Measurements from ENCODE around the gene TSGA10. TPM values are rescaled to one million over a fixed set of nuclear protein-coding genes. Genes with fewer than 3 reads are reported as not detected.

TSGA10 gene
- total RNA-seq, 1 experiment from 2014 or later = 9.9 TPM

- CTCF ChIA-PET = interaction anchor here (0.7 to 0.9 kb wide), 3 partner anchors 20 to 95 kb away, joined by 3 to 4 read pairs (median 3); no protein-coding TSS in a partner anchor
- H3K27ac Mint-ChIP-seq (ENCODE audit: unreplicated experiment) = peak within 1 kb of the TSS; percentile 84
- intact Hi-C loops (cut with micrococcal nuclease; ENCODE audit: unreplicated experiment) = loop anchor here (1.0 kb wide), 2 partner anchors 40 to 155 kb away; partner anchors contain the start of genes C2orf15 and TXNDC9
- POLR2A ChIA-PET = interaction anchor here (0.6 to 2.2 kb wide), 5 partner anchors 26 to 156 kb away, joined by 3 to 28 read pairs (median 4); partner anchors contain the start of genes C2orf15, EIF5B, LIPT1 and TSGA10
- peaks cover 28% of the 10 kb centered on the region for H3K4me1 ChIP-seq
- no peaks in the 10 kb centered on the region for H3K27me3 Mint-ChIP-seq (ENCODE audit: insufficient read depth, unreplicated experiment)
- no peaks in the 10 kb centered on the region for H3K36me3 ChIP-seq (ENCODE audit: control insufficient read depth, insufficient read depth, low read length)
- H3K27me3 ChIP-seq (replicated peaks; ENCODE audit: control insufficient read depth, insufficient read depth, low read length) = no peaks in the 10 kb centered on the region
- peak; percentile 94 for DNase-seq
- TSS peak; percentile 78 for BruUV-seq (replicated peaks)
- peaks cover 21% of the 10 kb centered on the region for H3K36me3 Mint-ChIP-seq (ENCODE audit: insufficient read depth, unreplicated experiment)
- H3K9me3 ChIP-seq = no peaks in the 10 kb centered on the region
- peak within 1 kb of the TSS; percentile 87 for H3K4me3 ChIP-seq (ENCODE audit: low read depth, low read length)
- H3K4me3 Mint-ChIP-seq (ENCODE audit: unreplicated experiment) = peak within 1 kb of the TSS; percentile 92
- H3K9me3 Mint-ChIP-seq (ENCODE audit: unreplicated experiment) = no peaks in the 10 kb centered on the region
- peaks cover 9% of the 10 kb centered on the region for H3K4me1 Mint-ChIP-seq (ENCODE audit: low read depth, unreplicated experiment)
- TF ChIP-seq CTCF (IDR thresholded peaks at IDR 0.05; ENCODE audit: insufficient read depth in 1 of 2, low read depth in 1 of 2, low read length in 1 of 2, severe bottlenecking in 1 of 2, unreplicated experiment in 1 of 2) = no peak
Measured at GRCh38 chr2:99180755-99181623, 26.2 kb upstream of the TSGA10 start, which contains the start of the genes MITD1 and MRPL30. Gene MITD1, minus strand, starts transcription at chr2:99181058. Its CDS starts 77 bp downstream, at chr2:99180981. Gene MRPL30, plus strand, starts transcription at chr2:99181184. Its CDS starts 5,020 bp downstream, at chr2:99186204.

GRCh38 chr2:99171377-99172140, 16.8 kb upstream of the TSGA10 start:
- no peak for DNase-seq
- peaks cover 1% of the 10 kb centered on the region; the same call in 1 of the 2 replicates for H3K36me3 ChIP-seq (ENCODE audit: control insufficient read depth, insufficient read depth, low read length)
- Mint-ChIP-seq H3K27ac (ENCODE audit: unreplicated experiment) (no peak overlapping the region), H3K9me3 (ENCODE audit: unreplicated experiment) (no peaks in the 10 kb centered on the region), H3K36me3 (ENCODE audit: insufficient read depth, unreplicated experiment) (peaks cover 44% of the 10 kb centered on the region), H3K4me1 (ENCODE audit: low read depth, unreplicated experiment) (no peaks in the 10 kb centered on the region), H3K4me3 (ENCODE audit: unreplicated experiment) (no peak overlapping the region), H3K27me3 (ENCODE audit: insufficient read depth, unreplicated experiment) (no peaks in the 10 kb centered on the region)
- CTCF ChIA-PET = no interaction called here
- H3K9me3 ChIP-seq = no peaks in the 10 kb centered on the region
- no peak overlapping the region for H3K4me3 ChIP-seq (ENCODE audit: low read depth, low read length)
- BruUV-seq (replicated peaks) = no TSS peak
- TF ChIP-seq CTCF (IDR thresholded peaks at IDR 0.05; ENCODE audit: insufficient read depth in 1 of 2, low read depth in 1 of 2, low read length in 1 of 2, severe bottlenecking in 1 of 2, unreplicated experiment in 1 of 2) = no peak
- no peaks in the 10 kb centered on the region for H3K4me1 ChIP-seq
- no peaks in the 10 kb centered on the region for H3K27me3 ChIP-seq (replicated peaks; ENCODE audit: control insufficient read depth, insufficient read depth, low read length)
- intact Hi-C loops (cut with micrococcal nuclease; ENCODE audit: unreplicated experiment) = no loop called here
- POLR2A ChIA-PET = interaction anchor here (0.6 kb wide), 1 partner anchor 90 kb away, joined by 3 read pairs; no protein-coding TSS in a partner anchor

- H3K9me3 ChIP-seq = no peaks in the 10 kb centered on the region
- peaks cover 1% of the 10 kb centered on the region; the same call in 1 of the 2 replicates for H3K36me3 ChIP-seq (ENCODE audit: control insufficient read depth, insufficient read depth, low read length)
- peaks cover 48% of the 10 kb centered on the region for H3K36me3 Mint-ChIP-seq (ENCODE audit: insufficient read depth, unreplicated experiment)
- H3K4me1 Mint-ChIP-seq (ENCODE audit: low read depth, unreplicated experiment) = no peaks in the 10 kb centered on the region
- ChIA-PET CTCF (no interaction called here), POLR2A (interaction anchor here (1.1 kb wide), 1 partner anchor 9 kb away, joined by 3 read pairs; no protein-coding TSS in a partner anchor)
- no peak for DNase-seq
- no peak for TF ChIP-seq CTCF (IDR thresholded peaks at IDR 0.05; ENCODE audit: insufficient read depth in 1 of 2, low read depth in 1 of 2, low read length in 1 of 2, severe bottlenecking in 1 of 2, unreplicated experiment in 1 of 2)
- no peaks in the 10 kb centered on the region for H3K27me3 ChIP-seq (replicated peaks; ENCODE audit: control insufficient read depth, insufficient read depth, low read length)
- no peaks in the 10 kb centered on the region for H3K27me3 Mint-ChIP-seq (ENCODE audit: insufficient read depth, unreplicated experiment)
- BruUV-seq (replicated peaks) = no TSS peak
- H3K4me3 ChIP-seq (ENCODE audit: low read depth, low read length) = no peak overlapping the region
- no peaks in the 10 kb centered on the region for H3K9me3 Mint-ChIP-seq (ENCODE audit: unreplicated experiment)
- no peak overlapping the region for H3K4me3 Mint-ChIP-seq (ENCODE audit: unreplicated experiment)
- no peaks in the 10 kb centered on the region for H3K4me1 ChIP-seq
- no peak overlapping the region for H3K27ac Mint-ChIP-seq (ENCODE audit: unreplicated experiment)
- intact Hi-C loops (cut with micrococcal nuclease; ENCODE audit: unreplicated experiment) = no loop called here
Measured at GRCh38 chr2:99169534-99169933, 14.8 kb upstream of the TSGA10 start.

Measured in Caco-2 (cell line).